Inflammatory macrophage treated with lipopolysaccharide for 4 hours (primary cell): ENCODE measurements around the gene PSTK.

Source experiments
- DNase-seq: peaks from one replicate; pipeline ENCODE4 v3.0.0-alpha.2; 2020

Gene PSTK

GRCh38 chr10:122980209-122981065 lies at the start of gene PSTK:
PSTK (plus strand) TSS chr10:122980401; CDS start chr10:122980480, 79 bp downstream.
- DNase-seq = peak; percentile 93

- DNase-seq = no peak
These were observed 48.9 kb upstream of the PSTK start for GRCh38 chr10:122931088-122931906.

GRCh38 chr10:122939133-122939855 lies 40.9 kb upstream of the PSTK start:
- no peak for DNase-seq

GRCh38 chr10:122939856-122940543 lies 40.2 kb upstream of the PSTK start:
- DNase-seq = no peak

GRCh38 chr10:122949296-122949695 lies 30.9 kb upstream of the PSTK start:
- no peak for DNase-seq

- DNase-seq = peak; percentile 99
These were observed 26.1 kb upstream of the PSTK start, which contains the start of gene C10orf88 for GRCh38 chr10:122953902-122954730. C10orf88 (minus strand) TSS chr10:122954227; CDS start chr10:122954178, 49 bp downstream.

- no peak for DNase-seq
These were observed 25.5 kb upstream of the PSTK start for GRCh38 chr10:122954731-122955050.

- DNase-seq = no peak
These were observed 24.3 kb upstream of the PSTK start for GRCh38 chr10:122955892-122956291.

GRCh38 chr10:122957474-122957873 lies 22.7 kb upstream of the PSTK start:
- DNase-seq = no peak

- peak; percentile 23 for DNase-seq
These were observed 17.8 kb upstream of the PSTK start for GRCh38 chr10:122962405-122962804.

- DNase-seq = no peak
These were observed 13.3 kb upstream of the PSTK start for GRCh38 chr10:122966879-122967278.

GRCh38 chr10:122968698-122969097 lies 11.5 kb upstream of the PSTK start:
- DNase-seq = no peak

- DNase-seq = peak; percentile 57
These were observed 6.2 kb upstream of the PSTK start for GRCh38 chr10:122974023-122974422.

- DNase-seq = no peak
These were observed 5.6 kb upstream of the PSTK start for GRCh38 chr10:122974543-122975064.

- DNase-seq = peak; percentile 26
These were observed 864 bp downstream of the PSTK start for GRCh38 chr10:122981066-122981464.

- DNase-seq = no peak
These were observed 3.7 kb downstream of the PSTK start for GRCh38 chr10:122983898-122984297.

- no peak for DNase-seq
These were observed 4.5 kb downstream of the PSTK start for GRCh38 chr10:122984708-122985107.

- DNase-seq = no peak
These were observed 6.1 kb downstream of the PSTK start for GRCh38 chr10:122986335-122986734.

GRCh38 chr10:122988501-122988900 lies 8.3 kb downstream of the PSTK start:
- no peak for DNase-seq

GRCh38 chr10:122990278-122990677 lies 10.1 kb downstream of the PSTK start:
- DNase-seq = no peak

GRCh38 chr10:122992031-122992585 lies 11.9 kb downstream of the PSTK start:
- DNase-seq = no peak
